Right lung (tissue), 5 donors: ENCODE results near the gene RPL29. TPM values are rescaled to one million over a fixed set of nuclear protein-coding genes. Genes with fewer than 3 reads are reported as not detected.

Source experiments
- DNase-seq, 2 donors: peaks; one replicate each; pipeline ENCODE4 v3.0.0-alpha.2; 2013
- polyA plus RNA-seq, 5 donors: library from polyadenylated mRNA; unstranded; fragments of 120-200 nt; gene quantifications; one replicate each; pipeline versions ENCODE4 v1.2.1 to v1.2.3, GENCODE V29; 2013; ENCODE audit warnings: inconsistent platforms in 1 of 5, low replicate concordance in 1 of 5; ENCODE audit not compliant: insufficient read length in 5 of 5, insufficient read depth in 1 of 5

Gene RPL29
- polyA plus RNA-seq, 5 donors: 1,885 to 2,503 (median 1,910) TPM

- DNase-seq: no peak
These were observed 10.6 kb downstream of the RPL29 start for GRCh38 chr3:51985063-51985462.

- no peak for DNase-seq
These were observed 11.4 kb downstream of the RPL29 start for GRCh38 chr3:51984269-51984647.

- DNase-seq: no peak
These were observed 12.0 kb downstream of the RPL29 start for GRCh38 chr3:51983578-51984268.

GRCh38 chr3:51982838-51983577 lies 12.7 kb downstream of the RPL29 start, which contains the start of gene ACY1:
TSS of gene ACY1 (plus strand) at chr3:51983535. CDS start at chr3:51984065, 530 bp downstream.
- peak; percentile 90 to 91 for DNase-seq

- no peak for DNase-seq
These were observed 13.3 kb downstream of the RPL29 start for GRCh38 chr3:51982352-51982837.

- no peak for DNase-seq
These were observed 15.4 kb downstream of the RPL29 start for GRCh38 chr3:51980253-51980652.

GRCh38 chr3:51978143-51978502 lies 17.6 kb downstream of the RPL29 start:
- no peak for DNase-seq

GRCh38 chr3:51977446-51978142 lies 18.1 kb downstream of the RPL29 start:
- no peak for DNase-seq

GRCh38 chr3:51975852-51976549 lies 19.7 kb downstream of the RPL29 start:
- peak; percentile 70 to 74 for DNase-seq

- DNase-seq: peak; percentile 61 to 67
These were observed 20.5 kb downstream of the RPL29 start, which contains the start of gene ABHD14A for GRCh38 chr3:51974963-51975851. TSS of gene ABHD14A (plus strand) at chr3:51975064. CDS start at chr3:51975136, 72 bp downstream.

- DNase-seq: no peak
These were observed 21.3 kb downstream of the RPL29 start for GRCh38 chr3:51974277-51974962.

- no peak for DNase-seq
These were observed 24.3 kb downstream of the RPL29 start for GRCh38 chr3:51971350-51971749.

- no peak for DNase-seq
These were observed 24.9 kb downstream of the RPL29 start for GRCh38 chr3:51970606-51971300.

GRCh38 chr3:51969841-51970240 lies 25.9 kb downstream of the RPL29 start:
- no peak for DNase-seq

GRCh38 chr3:51968883-51969678 lies 26.6 kb downstream of the RPL29 start:
- no peak for DNase-seq

- peak in 1 of 2 donors; percentile 21 for DNase-seq
These were observed 27.4 kb downstream of the RPL29 start for GRCh38 chr3:51968170-51968775.

- peak; percentile 60 to 67 for DNase-seq
These were observed 28.1 kb downstream of the RPL29 start, which contains the start of gene PCBP4 for GRCh38 chr3:51967384-51968169. TSS of gene PCBP4 (minus strand) at chr3:51967454. CDS start at chr3:51961240, 6,214 bp downstream.
